NCI-H146 treated with DMSO at 0.1 percent for 48 hours (cell line): ENCODE data around the gene TEX35.

Experiments
- DNase-seq: peaks from one replicate; lab custom pipeline; 2025; ENCODE audit not compliant: unreplicated experiment; lab: John Stamatoyannopoulos, UW

Gene TEX35

GRCh38 chr1:178512566-178513277, at the start of gene TEX35:
TEX35 (plus strand) TSS chr1:178513109; CDS start chr1:178513189, 80 bp downstream.
- no peak for DNase-seq

DNA sequence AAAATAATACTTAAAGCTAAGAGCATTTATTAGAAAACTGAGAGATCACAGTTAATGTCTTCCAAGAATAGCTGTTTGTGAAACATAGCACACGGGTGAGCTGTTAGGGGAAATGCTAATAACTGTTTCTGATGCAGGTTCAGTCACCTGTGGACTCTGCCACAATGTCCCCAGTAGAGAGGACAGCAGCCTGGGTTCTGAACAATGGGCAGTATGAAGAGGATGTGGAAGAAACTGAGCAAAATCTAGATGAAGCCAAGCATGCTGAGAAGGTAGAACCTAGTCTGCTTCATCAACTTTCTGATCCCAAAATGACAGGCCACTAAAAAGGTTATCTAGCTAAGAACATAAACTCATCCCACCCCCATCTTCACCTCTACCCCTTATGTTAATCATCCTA, 48.8 kb upstream of the TEX35 start:
- DNase-seq: no peak

DNA sequence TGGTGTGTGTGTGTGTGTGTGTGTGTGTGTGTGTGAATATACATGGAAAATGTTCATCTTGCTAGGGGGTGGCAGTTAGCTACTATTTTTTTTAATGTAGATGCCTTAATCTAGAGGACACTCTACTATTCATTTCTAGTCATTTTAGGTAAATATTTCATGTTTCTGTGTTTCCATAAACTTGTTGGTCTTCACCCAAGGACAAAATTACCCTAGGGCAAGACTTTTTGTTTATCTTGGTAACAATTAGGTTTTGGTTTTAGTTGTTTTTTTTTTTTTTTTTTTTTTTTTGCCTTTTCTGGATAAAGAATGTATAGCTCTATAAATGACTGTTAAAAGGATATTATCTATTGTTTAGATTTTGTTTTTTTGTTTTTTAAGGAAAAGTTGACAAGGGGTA, 48.3 kb upstream of the TEX35 start:
- DNase-seq: no peak

- no peak for DNase-seq
Measured at GRCh38 chr1:178465011-178465410, 47.9 kb upstream of the TEX35 start.

GRCh38 chr1:178467837-178468236, 45.1 kb upstream of the TEX35 start:
- no peak for DNase-seq

DNA sequence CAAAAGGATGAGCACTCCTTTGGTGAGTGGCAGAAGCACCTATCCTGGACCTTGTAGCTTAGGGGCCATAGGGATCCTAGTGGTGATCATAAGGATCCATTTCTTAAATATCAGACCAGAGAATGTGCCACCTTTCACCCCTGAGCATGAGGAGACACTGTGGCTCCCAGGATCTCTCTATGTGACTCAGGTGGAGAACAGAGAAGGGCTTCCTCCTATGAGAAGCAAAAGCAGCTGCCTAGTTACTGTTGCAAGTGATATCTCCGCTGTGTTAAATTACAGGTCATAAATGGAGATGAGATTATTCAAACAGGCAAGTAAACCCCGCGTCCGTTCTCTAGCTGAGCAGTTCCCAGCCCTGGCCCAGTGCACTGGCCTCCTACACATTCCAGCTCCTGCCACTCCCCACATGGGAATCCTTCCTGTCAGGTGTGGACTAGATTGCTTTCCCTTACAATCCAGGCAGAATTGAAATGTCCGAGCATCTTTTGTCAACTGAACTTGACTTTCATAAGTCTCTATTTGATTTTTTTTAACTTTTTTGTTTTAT, 42.4 kb upstream of the TEX35 start:
- DNase-seq: peak; percentile 44

DNA sequence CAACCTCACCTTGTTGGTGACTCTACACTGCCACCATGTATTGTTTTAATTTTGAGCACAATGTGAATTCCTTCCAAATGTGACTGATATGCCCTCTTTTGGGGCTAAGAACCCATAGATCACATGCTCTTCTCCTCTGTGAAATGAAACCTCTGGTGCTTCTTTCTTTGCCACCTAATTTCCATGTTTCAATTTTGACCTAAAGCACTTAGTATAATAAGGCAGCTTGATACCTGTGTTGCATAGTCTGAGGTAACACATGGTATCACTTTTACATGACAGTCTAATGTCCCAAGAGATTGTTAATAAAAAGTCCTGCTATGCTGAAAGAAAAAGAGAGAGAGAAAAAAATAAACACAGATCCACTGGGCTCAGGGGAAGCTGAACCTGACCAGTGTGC, 40.4 kb upstream of the TEX35 start:
- no peak for DNase-seq

- no peak for DNase-seq
Measured at GRCh38 chr1:178477373-178477772, 35.5 kb upstream of the TEX35 start.

- DNase-seq: no peak
Measured at GRCh38 chr1:178477841-178478240, 35.1 kb upstream of the TEX35 start.

GRCh38 chr1:178483251-178483957, 29.5 kb upstream of the TEX35 start:
- no peak for DNase-seq

- DNase-seq: no peak
Measured at GRCh38 chr1:178484698-178485225, 28.1 kb upstream of the TEX35 start.

GRCh38 chr1:178485541-178485981, 27.3 kb upstream of the TEX35 start:
- no peak for DNase-seq

- DNase-seq: no peak
Measured at GRCh38 chr1:178486100-178487069, 26.5 kb upstream of the TEX35 start.

GRCh38 chr1:178487070-178487615, 25.8 kb upstream of the TEX35 start:
- no peak for DNase-seq

DNA sequence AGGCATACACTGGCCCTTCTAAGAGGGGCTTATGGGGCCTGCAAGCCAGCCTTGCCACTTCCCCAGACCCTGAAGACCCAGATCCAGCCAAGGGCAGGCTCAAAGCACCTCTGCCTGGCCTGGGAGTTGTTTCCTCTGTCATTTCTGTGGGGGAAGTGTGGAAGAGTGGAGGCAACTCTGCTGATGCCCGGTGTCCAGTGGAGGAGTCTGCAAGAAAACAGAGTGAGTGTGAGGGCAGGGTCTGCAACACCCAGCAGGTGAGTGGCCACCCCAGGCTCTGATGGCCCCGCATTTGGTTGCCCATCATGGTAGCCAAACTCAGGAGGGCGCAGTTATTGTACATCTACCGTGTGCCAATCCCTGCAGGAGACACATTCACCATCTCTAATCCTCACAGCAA, 24.5 kb upstream of the TEX35 start:
- DNase-seq: no peak

DNA sequence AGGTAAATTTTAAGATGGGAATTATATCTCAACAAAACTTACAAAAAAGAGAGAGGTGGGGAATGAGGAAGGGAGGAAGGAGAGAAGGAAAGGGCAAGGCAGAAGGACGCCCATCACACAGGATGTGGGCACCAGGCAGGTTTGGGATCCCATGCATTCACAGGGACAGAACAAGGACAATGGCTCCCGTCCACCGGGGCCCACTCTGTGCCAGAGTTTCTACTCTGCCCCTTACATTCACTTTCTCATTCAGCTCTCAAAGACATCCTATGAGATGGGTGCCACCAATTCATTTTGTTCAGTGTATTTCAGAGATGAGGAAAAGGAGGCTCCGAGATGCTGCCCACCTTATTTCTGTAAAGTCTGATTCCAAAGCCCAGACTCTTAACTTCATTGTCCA, 23.5 kb upstream of the TEX35 start:
- DNase-seq: no peak

DNA sequence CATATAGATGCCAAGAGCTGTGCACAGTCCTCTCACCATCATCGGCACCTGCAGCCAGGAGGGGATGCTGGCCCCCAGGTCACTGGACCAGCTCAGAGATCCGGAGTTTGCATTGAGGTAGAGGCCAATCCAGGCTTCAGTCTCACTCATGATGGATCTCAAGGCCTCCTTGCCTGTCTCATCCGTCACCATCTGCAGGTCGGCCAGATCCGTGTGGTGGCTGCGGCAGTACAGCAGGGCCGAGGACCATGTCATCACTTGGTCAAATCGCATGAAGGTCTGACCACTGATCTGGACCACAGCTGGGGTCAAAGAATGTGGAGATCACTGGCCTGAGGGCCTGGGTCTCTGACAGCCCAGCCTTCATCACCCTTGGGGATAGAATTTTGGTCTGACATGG, 22.8 kb upstream of the TEX35 start:
- no peak for DNase-seq

- DNase-seq: no peak
Measured at GRCh38 chr1:178490967-178491366, 21.9 kb upstream of the TEX35 start.

- no peak for DNase-seq
Measured at GRCh38 chr1:178491721-178492120, 21.2 kb upstream of the TEX35 start.

GRCh38 chr1:178492341-178492740, 20.6 kb upstream of the TEX35 start:
- DNase-seq: no peak

DNA sequence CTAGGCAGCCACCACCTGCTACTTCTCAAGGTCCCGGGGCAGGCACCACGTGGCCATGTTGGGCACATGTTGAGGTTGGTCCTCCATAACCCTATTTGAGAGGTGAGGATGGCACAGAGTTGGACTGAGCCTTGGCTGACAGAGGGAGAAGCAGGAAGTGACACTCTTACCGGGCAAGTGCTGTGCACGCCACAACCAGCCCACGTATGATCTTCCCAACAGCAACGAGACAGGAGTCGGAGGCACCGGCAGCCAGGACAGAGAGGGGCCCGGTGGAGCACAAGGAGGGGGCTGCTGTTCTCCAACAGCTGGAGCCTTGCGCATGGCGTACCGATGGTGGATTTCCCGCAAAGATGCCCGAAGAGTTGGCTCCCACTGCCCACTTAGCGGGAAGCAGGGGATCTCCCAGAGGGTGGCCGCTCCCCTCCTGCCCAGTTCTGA, 19.6 kb upstream of the TEX35 start:
- DNase-seq: no peak
